ENCODE results near the gene TFB2M. TPM values are rescaled to one million over a fixed set of nuclear protein-coding genes. Genes with fewer than 3 reads are reported as not detected.

Gene TFB2M
- total and polyA plus RNA-seq, 10 of the 15 experiments (the other 5 are each of a cell fraction or from before 2014, with no cell fraction given): 25.2 to 66.0 (median 36.1) TPM

DNA sequence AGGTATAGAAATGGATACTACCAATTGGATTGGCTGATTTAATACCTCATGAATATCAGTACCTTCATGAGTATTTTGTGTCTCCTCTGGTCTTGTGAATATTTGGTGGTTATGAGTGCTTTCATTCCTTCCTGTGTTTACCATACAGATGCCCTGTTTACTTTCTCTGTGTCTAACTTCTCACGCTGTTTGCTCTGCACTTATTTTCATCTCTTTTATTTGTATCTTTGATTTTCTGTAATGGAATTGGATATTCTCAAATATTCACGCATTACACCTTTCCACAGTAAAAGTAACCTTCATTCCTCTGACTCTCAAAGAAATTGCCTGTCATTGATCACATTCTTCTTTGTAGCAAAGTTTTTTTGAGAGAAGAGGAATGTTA is 17.0 kb upstream of the TFB2M start:
- peaks cover 29% of the 10 kb centered on the region for H3K79me2 ChIP-seq (ENCODE audit: control insufficient read depth, insufficient read depth, low read length)
- POLR2A ChIA-PET: no interaction called here

DNA sequence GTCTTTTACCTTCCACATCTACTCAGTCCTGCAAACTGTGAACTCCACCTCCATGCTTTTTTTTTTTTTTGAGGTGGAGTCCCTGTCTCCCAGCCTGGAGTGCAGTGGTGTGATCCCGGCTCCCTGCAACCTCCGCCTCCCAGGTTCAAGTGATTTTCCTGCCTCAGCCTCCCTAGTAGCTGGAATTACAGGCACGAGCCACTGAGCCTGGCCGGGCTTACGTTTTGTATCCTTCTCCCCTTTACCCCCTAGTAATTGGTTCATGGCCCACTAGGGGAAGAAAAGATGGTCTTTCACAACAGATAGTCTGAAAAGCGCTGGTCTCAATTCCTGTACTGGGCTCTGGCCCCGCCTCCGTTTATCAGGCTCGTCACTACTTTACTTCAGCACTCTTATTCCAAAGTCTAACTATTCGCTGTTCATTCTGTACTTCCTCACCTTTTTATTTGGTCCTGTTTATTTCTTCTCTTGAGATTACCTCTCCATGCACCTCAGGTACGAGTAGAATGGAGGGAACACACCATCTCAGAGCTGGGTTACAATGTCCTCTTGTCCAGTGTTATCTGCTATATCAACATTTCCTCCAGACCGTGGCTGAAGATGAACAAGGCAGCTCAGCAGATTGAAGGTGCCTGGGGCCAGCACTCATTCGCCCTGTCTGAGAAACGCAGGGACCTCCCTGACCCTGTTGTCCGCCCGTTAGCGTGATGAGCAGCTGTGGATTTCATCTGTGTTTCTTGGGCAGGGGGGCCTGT is 16.4 kb upstream of the TFB2M start:
- POLR2A ChIA-PET: no interaction called here
- no peak overlapping the region for H3K4me2 ChIP-seq (ENCODE audit: control insufficient read depth, insufficient read depth)
- RAD21 ChIA-PET (ENCODE audit: unreplicated experiment): no interaction called here
- H3K9me3 ChIP-seq (replicated peaks; ENCODE audit: control insufficient read depth, insufficient read depth, low read length): no peaks in the 10 kb centered on the region
- H4K20me1 ChIP-seq (ENCODE audit: control insufficient read depth, insufficient read depth): no peaks in the 10 kb centered on the region
- in situ Hi-C loops (cut with MboI) (no loop called here), intact Hi-C loops (cut with micrococcal nuclease; ENCODE audit: unreplicated experiment) (no loop called here)
- H2AFZ ChIP-seq (ENCODE audit: control insufficient read depth, low read depth, low read length): no peak overlapping the region
- no peak overlapping the region for H3K27ac ChIP-seq (ENCODE audit: control insufficient read depth, insufficient read depth)
- FAIRE-seq (peak; percentile 47), ATAC-seq (no peak), DNase-seq (ENCODE audit: low read depth, low spot score) (no peak)
- H3K4me1 ChIP-seq (ENCODE audit: control insufficient read depth, insufficient read depth, low read length): peaks cover 12% of the 10 kb centered on the region
- BruUV-seq (replicated peaks): no TSS peak
- H3K4me3 ChIP-seq: no peak overlapping the region
- peaks cover 31% of the 10 kb centered on the region for H3K79me2 ChIP-seq (ENCODE audit: control insufficient read depth, insufficient read depth, low read length)
- TF ChIP-seq NBN (IDR thresholded peaks at IDR 0.05): no peak
- no peak overlapping the region for H3K9ac ChIP-seq (ENCODE audit: control insufficient read depth, insufficient read depth, low read length)
- WGBS (ENCODE audit: insufficient coverage, insufficient replicate concordance, low lambda C conversion rate, missing lambda C conversion rate): 90% methylated on average over 17 of the region's 17 CpGs
- H3K36me3 ChIP-seq (ENCODE audit: control insufficient read depth in 2 of 2, insufficient read depth in 2 of 2, low read length in 1 of 2): peaks cover 2 to 7% of the 10 kb centered on the region in 2 experiments; a peak in 3 of 4 replicates
- no peaks in the 10 kb centered on the region for H3K27me3 ChIP-seq (replicated peaks in 1 of 2; ENCODE audit: control insufficient read depth in 2 of 2, insufficient read depth in 2 of 2, low read length in 1 of 2)
- CTCF ChIA-PET: interaction anchor here (1.6 kb wide), 1 partner anchor 9 kb away, joined by 3 read pairs; no protein-coding TSS in a partner anchor
- SMC1A ChIA-PET (ENCODE audit: uncharacterized antibody, unreplicated experiment): interaction anchor here (1.4 kb wide), 1 partner anchor 16 kb away, joined by 3 read pairs; the partner anchor contains the start of genes CNST and TFB2M

More for the DNA sequence above, 17.0 kb upstream of the TFB2M start:
- DNase-seq (ENCODE audit: low read depth, low spot score): no peak
- 95% methylated on average over 2 of the region's 2 CpGs for WGBS (ENCODE audit: insufficient coverage, insufficient replicate concordance, low lambda C conversion rate, missing lambda C conversion rate)
- no TSS peak for BruUV-seq (replicated peaks)
- H3K27me3 ChIP-seq (replicated peaks in 1 of 2; ENCODE audit: control insufficient read depth in 2 of 2, insufficient read depth in 2 of 2, low read length in 1 of 2): no peaks in the 10 kb centered on the region
- SMC1A ChIA-PET (ENCODE audit: uncharacterized antibody, unreplicated experiment): no interaction called here
- no peak overlapping the region for H3K9ac ChIP-seq (ENCODE audit: control insufficient read depth, insufficient read depth, low read length)
- FAIRE-seq: no peak
- H3K27ac ChIP-seq (ENCODE audit: control insufficient read depth, insufficient read depth): no peak overlapping the region; the same call in 1 of the 2 replicates
- no peak overlapping the region for H2AFZ ChIP-seq (ENCODE audit: control insufficient read depth, low read depth, low read length)
- in situ Hi-C loops (cut with MboI) (no loop called here), intact Hi-C loops (cut with micrococcal nuclease; ENCODE audit: unreplicated experiment) (no loop called here)
- RAD21 ChIA-PET (ENCODE audit: unreplicated experiment): no interaction called here
- peaks cover 12% of the 10 kb centered on the region for H3K4me1 ChIP-seq (ENCODE audit: control insufficient read depth, insufficient read depth, low read length)
- H3K4me3 ChIP-seq: no peak overlapping the region
- CTCF ChIA-PET: interaction anchor here (1.6 kb wide), 1 partner anchor 9 kb away, joined by 3 read pairs; no protein-coding TSS in a partner anchor
- TF ChIP-seq YY1 (IDR thresholded peaks at IDR 0.05; ENCODE audit: low read depth, low read length) (no peak), SUZ12 (IDR thresholded peaks at IDR 0.05; ENCODE audit: unreplicated experiment) (no peak)
- H4K20me1 ChIP-seq (ENCODE audit: control insufficient read depth, insufficient read depth): no peaks in the 10 kb centered on the region
- H3K9me3 ChIP-seq (replicated peaks; ENCODE audit: control insufficient read depth, insufficient read depth, low read length): no peaks in the 10 kb centered on the region
- no peak for ATAC-seq
- H3K4me2 ChIP-seq (ENCODE audit: control insufficient read depth, insufficient read depth): no peak overlapping the region
- peaks cover 2 to 7% of the 10 kb centered on the region in 2 experiments; a peak in 3 of 4 replicates for H3K36me3 ChIP-seq (ENCODE audit: control insufficient read depth in 2 of 2, insufficient read depth in 2 of 2, low read length in 1 of 2)
